Measurements from ENCODE around the gene ARF1.

DNA sequence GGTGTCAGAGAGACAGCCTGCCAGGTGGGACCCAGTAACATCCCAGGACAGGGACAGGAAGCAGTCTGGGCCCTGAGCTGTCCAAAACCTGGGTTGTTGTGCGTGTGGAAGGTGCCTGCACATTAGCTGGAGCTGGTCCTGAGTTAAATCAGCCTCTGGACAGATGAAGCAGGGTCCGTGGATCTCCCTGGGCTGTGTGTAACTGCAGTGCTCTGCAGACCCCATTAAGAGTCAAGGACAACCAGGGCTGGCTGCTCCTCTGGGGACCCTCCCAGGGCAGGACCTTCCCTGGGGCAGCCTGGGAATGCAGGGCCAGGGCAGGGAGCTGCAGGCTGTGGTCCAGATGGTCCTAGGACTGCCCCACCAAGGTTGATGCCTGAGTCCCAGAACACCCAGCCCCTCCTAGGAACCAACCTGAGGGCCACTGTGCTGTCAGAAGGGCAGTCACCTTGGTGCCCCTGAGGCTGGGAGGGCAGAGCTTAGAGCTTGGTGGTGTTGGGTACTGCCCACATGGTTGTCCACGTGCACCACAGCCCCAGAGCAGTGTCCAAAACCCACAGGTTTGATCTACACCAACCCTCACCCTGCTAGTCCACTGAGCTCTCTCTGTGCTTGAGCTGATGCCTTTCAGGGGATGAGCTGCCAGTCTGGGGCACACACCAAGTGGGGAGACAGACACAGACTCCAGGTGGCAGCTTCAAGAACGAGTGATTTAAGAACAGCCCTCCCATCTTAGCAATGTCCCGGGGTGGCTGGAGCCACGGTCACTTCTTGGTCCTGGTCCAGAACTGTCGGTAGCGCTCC lies 23.7 kb downstream of the ARF1 start:
- TF ChIP-seq, protein P1, sequence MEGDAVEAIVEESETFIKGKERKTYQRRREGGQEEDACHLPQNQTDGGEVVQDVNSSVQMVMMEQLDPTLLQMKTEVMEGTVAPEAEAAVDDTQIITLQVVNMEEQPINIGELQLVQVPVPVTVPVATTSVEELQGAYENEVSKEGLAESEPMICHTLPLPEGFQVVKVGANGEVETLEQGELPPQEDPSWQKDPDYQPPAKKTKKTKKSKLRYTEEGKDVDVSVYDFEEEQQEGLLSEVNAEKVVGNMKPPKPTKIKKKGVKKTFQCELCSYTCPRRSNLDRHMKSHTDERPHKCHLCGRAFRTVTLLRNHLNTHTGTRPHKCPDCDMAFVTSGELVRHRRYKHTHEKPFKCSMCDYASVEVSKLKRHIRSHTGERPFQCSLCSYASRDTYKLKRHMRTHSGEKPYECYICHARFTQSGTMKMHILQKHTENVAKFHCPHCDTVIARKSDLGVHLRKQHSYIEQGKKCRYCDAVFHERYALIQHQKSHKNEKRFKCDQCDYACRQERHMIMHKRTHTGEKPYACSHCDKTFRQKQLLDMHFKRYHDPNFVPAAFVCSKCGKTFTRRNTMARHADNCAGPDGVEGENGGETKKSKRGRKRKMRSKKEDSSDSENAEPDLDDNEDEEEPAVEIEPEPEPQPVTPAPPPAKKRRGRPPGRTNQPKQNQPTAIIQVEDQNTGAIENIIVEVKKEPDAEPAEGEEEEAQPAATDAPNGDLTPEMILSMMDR (IDR thresholded peaks at IDR 0.05; ENCODE audit: insufficient read depth, low read length, poor library complexity, severe bottlenecking), result no peak
- TF ChIP-seq EZH2phosphoT487 (conservative IDR thresholded peaks at IDR 0.05; ENCODE audit: low read length), result no peak

Data from SU-DHL-6 (cell line).